Activated naive CD8-positive, alpha-beta T cell treated with anti-CD3 and anti-CD28 coated beads for 36 hours (primary cell): ENCODE measurements around the gene LRP1B. TPM values are rescaled to one million over a fixed set of nuclear protein-coding genes. Genes with fewer than 3 reads are reported as not detected.
"Not testable (repeated sequence)": the region's sequence is repeated elsewhere in the genome, so short reads cannot be mapped to it uniquely, and the experiment has no call there.

Source experiments
- DNase-seq: peaks from one replicate; pipeline ENCODE4 v3.0.0; 2021
- H3K27ac Mint-ChIP-seq: one replicate; pipeline ENCODE4 v1.8.0; 2022; ENCODE audit warnings: mild to moderate bottlenecking, moderate library complexity, mixed read lengths
- H3K27me3 Mint-ChIP-seq: one replicate; pipeline ENCODE4 v1.8.0; 2022; ENCODE audit warnings: mild to moderate bottlenecking, mixed read lengths
- H3K36me3 Mint-ChIP-seq: one replicate; pipeline ENCODE4 v1.8.0; 2021; ENCODE audit warnings: mild to moderate bottlenecking, mixed read lengths
- H3K4me1 Mint-ChIP-seq: one replicate; pipeline ENCODE4 v1.8.0; 2021; ENCODE audit warnings: mixed read lengths
- H3K4me3 Mint-ChIP-seq: one replicate; pipeline ENCODE4 v1.8.0; 2022; ENCODE audit warnings: mild to moderate bottlenecking, moderate library complexity, mixed read lengths
- H3K9me3 Mint-ChIP-seq: one replicate; pipeline ENCODE4 v1.8.0; 2022; ENCODE audit warnings: mixed read lengths
- total RNA-seq, 2 experiments: library from RNA; stranded (reverse); gene quantifications; one replicate each; pipeline ENCODE4 v1.2.3, GENCODE V29; 2021

The LRP1B gene
- total RNA-seq, 2 experiments from 2014 or later, result not detected

DNA sequence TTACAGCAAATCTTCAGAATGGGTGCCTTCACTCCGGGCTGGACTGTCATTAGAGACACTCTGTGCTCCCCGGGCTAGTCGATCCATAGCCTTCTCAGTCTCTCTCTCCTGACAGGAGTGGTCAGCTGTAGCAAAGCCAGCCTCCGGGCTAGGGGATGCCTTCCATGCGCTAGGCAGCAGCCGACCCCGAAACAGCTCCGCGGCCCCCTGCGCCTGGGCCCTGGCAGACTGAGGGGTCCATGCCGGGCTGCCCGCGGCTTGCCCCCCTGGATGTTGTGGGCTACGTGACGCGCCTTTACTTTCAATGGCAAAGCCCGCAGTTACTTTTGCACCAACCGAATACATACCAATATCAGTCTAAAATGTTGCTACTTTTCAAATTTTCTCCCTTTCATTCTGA, 1447.2 kb downstream of the LRP1B start:
- H3K4me1 Mint-ChIP-seq, result no peaks in the 10 kb centered on the region
- no peak overlapping the region for H3K27ac Mint-ChIP-seq
- no peak overlapping the region for H3K4me3 Mint-ChIP-seq
- peaks cover 5% of the 10 kb centered on the region for H3K9me3 Mint-ChIP-seq
- no peaks in the 10 kb centered on the region for H3K36me3 Mint-ChIP-seq
- no peak for DNase-seq
- no peaks in the 10 kb centered on the region for H3K27me3 Mint-ChIP-seq

DNA sequence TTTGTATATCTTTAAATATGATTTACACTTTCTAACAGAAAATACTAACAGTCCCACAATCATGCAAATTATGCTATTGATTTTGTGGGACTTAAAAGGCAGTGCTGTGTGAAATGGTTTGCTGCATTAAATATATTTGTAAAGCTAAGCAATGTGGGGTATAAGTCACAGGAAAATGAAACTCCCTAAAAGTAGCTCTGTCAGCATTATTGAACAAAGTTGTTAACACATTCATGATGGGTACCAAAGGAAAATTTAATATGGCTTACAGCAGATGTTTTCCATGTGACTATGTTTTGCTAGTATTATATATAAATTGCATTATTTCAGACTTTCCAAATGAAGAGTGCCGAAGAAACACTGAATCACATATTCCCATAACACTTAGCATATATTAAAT, 1450.0 kb downstream of the LRP1B start:
- Mint-ChIP-seq H3K27me3 (no peaks in the 10 kb centered on the region), H3K36me3 (no peaks in the 10 kb centered on the region), H3K27ac (no peak overlapping the region), H3K4me3 (no peak overlapping the region), H3K9me3 (peaks cover 6% of the 10 kb centered on the region), H3K4me1 (no peaks in the 10 kb centered on the region)
- DNase-seq, result no peak

DNA sequence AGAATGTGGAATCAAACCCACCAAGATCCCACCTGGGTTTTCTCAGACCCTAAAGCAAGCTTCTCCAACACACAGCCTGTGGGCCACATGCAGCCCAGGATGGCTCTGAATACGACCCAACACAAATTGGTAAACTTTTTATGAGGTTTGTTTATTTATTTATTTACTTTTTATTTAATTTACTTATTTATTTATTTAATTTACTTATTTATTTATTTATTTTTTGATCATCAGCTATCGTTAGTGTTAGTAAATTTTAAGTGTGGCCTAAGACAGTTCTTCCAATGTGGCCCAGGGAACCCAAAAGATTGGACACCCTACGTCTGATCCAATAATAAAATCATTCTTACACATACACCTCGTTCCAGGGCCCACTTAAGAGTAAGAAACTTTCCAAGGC, 1451.1 kb downstream of the LRP1B start:
- H3K4me1 Mint-ChIP-seq, result no peaks in the 10 kb centered on the region
- H3K36me3 Mint-ChIP-seq, result no peaks in the 10 kb centered on the region
- no peak overlapping the region for H3K27ac Mint-ChIP-seq
- H3K9me3 Mint-ChIP-seq, result peaks cover 4% of the 10 kb centered on the region
- H3K4me3 Mint-ChIP-seq, result no peak overlapping the region
- no peak for DNase-seq
- no peaks in the 10 kb centered on the region for H3K27me3 Mint-ChIP-seq

DNA sequence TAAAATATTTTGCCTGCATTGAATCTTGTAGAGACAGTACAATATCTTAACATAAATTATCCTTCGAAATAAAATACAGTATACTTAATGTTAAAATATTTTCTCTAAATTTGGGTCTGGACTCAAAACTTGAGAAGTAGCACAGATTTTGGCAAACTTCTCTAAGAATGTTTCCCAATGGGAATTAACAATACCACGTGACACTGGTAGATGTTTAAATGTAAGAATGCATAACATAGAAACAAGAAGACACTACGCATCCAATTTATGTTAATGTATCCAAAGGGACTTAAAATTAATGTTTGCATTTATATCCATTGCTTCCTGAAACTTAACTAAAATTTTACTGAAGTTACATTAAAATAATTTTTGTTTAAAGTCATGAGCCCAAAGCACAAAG, 1460.9 kb downstream of the LRP1B start:
- Mint-ChIP-seq H3K4me1 (no peaks in the 10 kb centered on the region), H3K36me3 (no peaks in the 10 kb centered on the region), H3K9me3 (peaks cover 7% of the 10 kb centered on the region), H3K27me3 (no peaks in the 10 kb centered on the region), H3K27ac (no peak overlapping the region), H3K4me3 (no peak overlapping the region)
- DNase-seq, result no peak

DNA sequence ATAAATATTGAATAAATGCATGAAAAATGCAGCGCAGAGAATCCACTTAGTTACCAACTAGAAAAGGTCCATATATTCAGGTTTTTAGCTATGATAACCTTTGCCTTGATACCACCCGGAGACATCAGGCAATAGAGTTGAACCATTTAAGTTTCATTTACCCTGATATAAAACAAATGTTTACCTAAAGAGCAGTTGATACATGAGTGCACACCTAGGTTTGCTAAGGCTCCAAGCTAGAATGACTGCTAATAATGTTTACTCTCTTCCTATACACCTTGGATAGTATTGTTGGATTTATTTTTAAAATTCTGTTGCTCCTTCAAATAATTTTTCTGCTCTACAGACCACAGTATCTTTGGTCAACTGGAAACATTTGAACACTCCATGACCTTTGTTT, 1463.6 kb downstream of the LRP1B start:
- Mint-ChIP-seq H3K4me3 (no peak overlapping the region), H3K9me3 (peaks cover 8% of the 10 kb centered on the region), H3K36me3 (no peaks in the 10 kb centered on the region), H3K27me3 (no peaks in the 10 kb centered on the region), H3K27ac (no peak overlapping the region), H3K4me1 (no peaks in the 10 kb centered on the region)
- no peak for DNase-seq

DNA sequence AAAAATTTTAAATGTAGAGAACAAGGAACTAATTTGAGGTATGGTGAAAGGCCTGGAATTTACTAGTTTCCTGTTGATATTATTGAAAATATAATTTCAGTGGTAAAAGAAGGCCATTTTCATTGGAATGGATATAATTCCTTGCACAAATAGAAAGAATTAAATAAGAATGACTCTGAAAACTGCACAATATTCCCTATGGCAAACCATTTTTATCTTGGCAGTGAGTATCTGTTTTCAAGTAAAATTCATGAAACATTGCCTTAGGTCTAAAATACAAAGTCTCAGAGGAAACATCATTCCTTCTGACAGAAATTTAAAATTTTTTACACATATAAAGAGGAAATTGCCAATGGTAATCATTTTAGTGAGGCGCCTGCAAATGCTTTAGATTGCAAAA, 1468.3 kb downstream of the LRP1B start:
- no peaks in the 10 kb centered on the region for H3K36me3 Mint-ChIP-seq
- H3K27me3 Mint-ChIP-seq, result no peaks in the 10 kb centered on the region
- peaks cover 2% of the 10 kb centered on the region for H3K9me3 Mint-ChIP-seq
- no peak overlapping the region for H3K4me3 Mint-ChIP-seq
- no peaks in the 10 kb centered on the region for H3K4me1 Mint-ChIP-seq
- DNase-seq, result no peak
- no peak overlapping the region for H3K27ac Mint-ChIP-seq

DNA sequence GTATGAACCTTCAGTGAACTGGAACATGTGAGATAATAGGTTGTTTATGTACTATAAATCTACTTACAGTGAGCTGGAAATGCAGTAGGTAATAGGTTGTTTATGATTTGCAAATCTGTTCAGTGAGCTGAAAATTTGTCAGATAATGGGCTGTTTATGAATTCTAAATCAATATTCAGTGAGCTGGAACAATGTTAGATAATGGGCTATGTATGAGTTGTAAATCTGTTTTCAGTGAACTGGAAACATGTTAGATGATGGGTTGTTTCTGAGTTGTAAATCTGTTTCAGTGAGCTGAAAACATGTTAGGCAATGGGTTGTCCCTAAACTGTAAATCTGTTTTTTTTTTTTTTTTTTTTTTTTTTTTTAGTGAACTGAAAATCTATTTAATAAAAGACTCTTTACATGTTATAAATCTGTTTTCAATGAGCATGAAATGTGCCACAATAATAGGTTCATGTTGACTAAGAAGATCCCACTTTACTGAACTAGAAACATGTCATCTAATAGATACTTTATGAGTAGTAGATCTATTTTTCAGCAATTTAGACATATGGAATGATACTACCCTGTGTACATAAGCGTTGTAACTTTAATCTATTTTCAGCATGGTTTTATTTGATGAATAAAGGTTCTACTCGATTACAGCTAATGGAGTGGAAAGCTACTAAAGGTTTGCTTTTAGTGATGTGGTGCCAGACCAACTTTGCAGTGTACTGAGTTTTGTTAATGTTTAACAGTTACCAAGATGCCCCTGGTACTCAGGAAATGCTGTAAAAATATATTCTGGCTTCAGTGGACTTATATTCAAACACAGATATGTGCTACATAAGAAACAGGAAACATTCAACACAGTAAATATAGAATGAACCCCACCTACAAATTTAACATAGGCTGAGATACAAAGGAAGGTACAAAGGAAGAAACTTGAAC, 1471.8 kb downstream of the LRP1B start:
- H3K27me3 Mint-ChIP-seq, result no peaks in the 10 kb centered on the region
- H3K4me3 Mint-ChIP-seq, result no peak overlapping the region
- no peak for DNase-seq
- H3K36me3 Mint-ChIP-seq, result no peaks in the 10 kb centered on the region
- no peaks in the 10 kb centered on the region for H3K4me1 Mint-ChIP-seq
- no peak overlapping the region for H3K27ac Mint-ChIP-seq
- peaks cover 2% of the 10 kb centered on the region for H3K9me3 Mint-ChIP-seq

DNA sequence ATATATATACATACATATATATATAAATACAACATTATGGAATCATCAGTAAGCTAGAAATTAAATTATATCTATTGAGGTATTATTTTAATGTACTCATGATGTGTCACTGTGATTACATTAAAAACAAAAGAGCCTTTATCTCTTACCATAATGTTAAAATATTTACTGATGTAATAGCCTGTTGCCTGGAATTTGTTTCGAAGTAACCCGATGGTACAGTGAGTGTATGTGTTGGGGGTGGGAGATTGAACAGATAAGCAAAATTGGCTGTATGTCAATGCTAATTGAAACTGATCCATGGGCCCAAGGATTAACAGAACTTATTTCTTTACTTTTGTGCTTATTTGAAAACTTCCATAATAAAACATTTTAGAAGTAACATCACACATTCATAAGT, 1473.2 kb downstream of the LRP1B start:
- no peak overlapping the region for H3K27ac Mint-ChIP-seq
- peaks cover 3% of the 10 kb centered on the region for H3K9me3 Mint-ChIP-seq
- H3K4me1 Mint-ChIP-seq, result no peaks in the 10 kb centered on the region
- no peaks in the 10 kb centered on the region for H3K27me3 Mint-ChIP-seq
- no peak for DNase-seq
- no peaks in the 10 kb centered on the region for H3K36me3 Mint-ChIP-seq
- H3K4me3 Mint-ChIP-seq, result no peak overlapping the region

DNA sequence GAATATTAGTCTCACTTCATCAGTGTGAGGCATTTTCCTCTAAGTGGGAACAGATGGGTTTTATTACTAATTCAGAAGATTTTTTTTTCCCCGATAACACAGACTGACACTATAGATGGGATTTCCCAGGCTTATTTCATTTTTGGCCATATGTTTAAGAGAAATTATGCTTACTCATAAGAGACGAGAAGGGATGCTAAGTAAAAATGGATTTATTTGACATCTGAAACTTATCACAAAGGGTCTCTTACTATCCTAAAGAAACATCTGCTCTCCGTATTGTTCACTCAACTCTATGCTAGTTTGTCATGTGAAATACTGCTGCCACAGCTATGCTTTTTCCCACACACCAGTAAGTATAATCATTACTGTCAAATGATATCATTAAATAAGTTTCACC, 1476.3 kb downstream of the LRP1B start:
- Mint-ChIP-seq H3K27ac (no peak overlapping the region), H3K4me1 (no peaks in the 10 kb centered on the region), H3K4me3 (no peak overlapping the region), H3K27me3 (no peaks in the 10 kb centered on the region), H3K36me3 (no peaks in the 10 kb centered on the region), H3K9me3 (peaks cover 3% of the 10 kb centered on the region)
- no peak for DNase-seq

DNA sequence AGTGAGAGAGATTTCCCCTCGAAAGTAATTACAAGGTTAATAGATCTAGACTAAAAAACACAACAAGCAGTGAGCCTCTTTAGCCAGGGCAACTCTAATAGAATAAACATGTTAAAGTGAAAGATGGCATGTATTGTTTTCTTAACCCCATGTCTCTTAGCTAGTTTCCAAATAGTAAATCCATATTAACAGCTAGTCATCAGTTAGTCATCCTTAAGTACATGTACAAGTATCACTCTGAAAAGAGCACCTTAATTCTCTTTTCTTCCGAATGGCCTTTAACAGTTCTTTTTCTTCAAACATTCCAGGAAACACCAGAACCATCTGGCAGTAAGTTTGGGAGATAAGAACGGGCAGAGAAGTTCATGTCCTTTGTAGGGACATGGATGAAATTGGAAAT, 1480.0 kb downstream of the LRP1B start:
- peaks cover 3% of the 10 kb centered on the region for H3K9me3 Mint-ChIP-seq
- no peak overlapping the region for H3K4me3 Mint-ChIP-seq
- H3K27me3 Mint-ChIP-seq, result no peaks in the 10 kb centered on the region
- no peak overlapping the region for H3K27ac Mint-ChIP-seq
- no peaks in the 10 kb centered on the region for H3K36me3 Mint-ChIP-seq
- DNase-seq, result no peak
- no peaks in the 10 kb centered on the region for H3K4me1 Mint-ChIP-seq

DNA sequence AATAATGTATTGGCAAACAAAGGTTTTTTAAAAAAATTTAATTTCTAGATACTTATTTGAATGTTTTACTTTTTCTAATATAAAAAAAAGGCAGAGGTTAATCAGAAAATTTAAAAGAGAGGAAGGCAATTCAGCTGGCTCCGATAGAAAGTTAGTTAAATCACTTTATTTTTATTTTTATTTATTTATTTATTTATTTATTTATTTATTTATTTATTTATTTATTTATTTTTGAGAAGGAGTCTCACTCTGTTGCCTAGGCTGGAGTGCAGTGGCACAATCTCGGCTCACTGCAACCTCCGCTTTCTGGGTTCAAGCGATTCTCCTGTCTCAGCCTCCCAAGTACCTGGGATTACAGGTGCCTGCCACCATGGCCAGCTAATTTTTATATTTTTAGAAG, 1480.7 kb downstream of the LRP1B start:
- H3K4me1 Mint-ChIP-seq, H3K27ac Mint-ChIP-seq, H3K4me3 Mint-ChIP-seq, H3K27me3 Mint-ChIP-seq, H3K36me3 Mint-ChIP-seq, H3K9me3 Mint-ChIP-seq, DNase-seq: not testable (repeated sequence)

DNA sequence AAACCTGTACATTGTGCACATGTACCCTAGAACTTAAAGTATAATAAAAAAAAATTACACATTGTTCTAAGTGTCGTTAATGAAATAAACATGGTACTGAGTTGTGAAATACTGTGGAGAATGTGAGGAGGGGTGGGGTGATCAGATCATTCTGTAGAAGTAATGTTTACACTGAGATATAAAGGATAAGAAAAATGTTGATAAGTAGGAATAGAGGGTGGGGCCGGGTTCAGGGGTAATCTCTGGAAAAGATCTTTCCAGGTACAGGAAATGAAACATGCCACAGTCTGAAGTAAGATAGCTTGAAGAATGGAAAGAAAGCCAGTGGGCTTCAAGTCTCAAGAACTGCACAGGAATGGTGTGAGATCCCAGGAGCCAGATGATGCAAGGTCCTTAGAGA, 1482.4 kb downstream of the LRP1B start:
- peaks cover 3% of the 10 kb centered on the region for H3K9me3 Mint-ChIP-seq
- H3K4me3 Mint-ChIP-seq, result no peak overlapping the region
- H3K27ac Mint-ChIP-seq, result no peak overlapping the region
- DNase-seq, result no peak
- H3K4me1 Mint-ChIP-seq, result no peaks in the 10 kb centered on the region
- H3K36me3 Mint-ChIP-seq, result no peaks in the 10 kb centered on the region
- H3K27me3 Mint-ChIP-seq, result no peaks in the 10 kb centered on the region

DNA sequence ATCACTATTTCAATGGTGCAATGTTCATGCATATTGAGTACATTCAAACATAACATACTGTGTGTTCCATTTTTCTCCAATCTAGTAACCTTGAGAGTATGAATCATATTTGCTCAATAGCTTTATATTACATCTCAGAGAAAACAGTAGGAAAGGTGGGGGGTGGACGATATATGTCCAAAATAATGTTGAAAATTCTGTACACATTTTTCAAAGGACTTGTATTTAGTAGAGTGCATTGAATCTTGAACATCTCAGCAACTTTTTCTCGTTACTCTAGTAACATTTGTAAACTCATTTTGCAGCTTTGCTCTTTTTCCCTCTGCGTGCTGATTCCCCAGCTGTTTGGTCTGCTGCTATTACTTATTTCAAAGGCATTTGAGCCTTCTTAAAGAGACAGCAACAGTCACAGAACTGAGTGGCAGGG, 1487.0 kb downstream of the LRP1B start:
- DNase-seq, result no peak
- Mint-ChIP-seq H3K36me3 (no peaks in the 10 kb centered on the region), H3K27ac (no peak overlapping the region), H3K4me1 (no peaks in the 10 kb centered on the region), H3K4me3 (no peak overlapping the region), H3K9me3 (no peaks in the 10 kb centered on the region), H3K27me3 (no peaks in the 10 kb centered on the region)

DNA sequence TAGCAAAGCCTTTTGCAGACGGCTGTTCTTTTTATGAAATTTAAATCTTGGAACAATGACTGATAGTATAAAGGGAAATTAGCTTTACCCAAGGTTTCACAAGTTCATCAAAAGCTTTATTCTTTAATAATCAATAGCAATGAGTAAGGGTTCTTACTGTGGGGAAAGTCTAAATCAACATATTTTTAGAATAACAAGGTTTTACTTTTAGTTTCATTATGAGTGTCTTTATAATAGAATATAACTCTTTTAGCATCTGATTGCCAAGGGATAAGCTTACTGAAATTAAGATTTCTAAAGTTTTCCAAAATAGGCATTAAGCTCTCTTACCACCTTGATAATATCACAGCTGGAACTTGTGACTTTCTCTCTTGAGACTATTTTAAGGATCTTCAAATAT, 1489.7 kb downstream of the LRP1B start:
- no peak overlapping the region for H3K4me3 Mint-ChIP-seq
- H3K4me1 Mint-ChIP-seq, result no peaks in the 10 kb centered on the region
- H3K36me3 Mint-ChIP-seq, result no peaks in the 10 kb centered on the region
- H3K27me3 Mint-ChIP-seq, result no peaks in the 10 kb centered on the region
- no peaks in the 10 kb centered on the region for H3K9me3 Mint-ChIP-seq
- H3K27ac Mint-ChIP-seq, result no peak overlapping the region
- no peak for DNase-seq

DNA sequence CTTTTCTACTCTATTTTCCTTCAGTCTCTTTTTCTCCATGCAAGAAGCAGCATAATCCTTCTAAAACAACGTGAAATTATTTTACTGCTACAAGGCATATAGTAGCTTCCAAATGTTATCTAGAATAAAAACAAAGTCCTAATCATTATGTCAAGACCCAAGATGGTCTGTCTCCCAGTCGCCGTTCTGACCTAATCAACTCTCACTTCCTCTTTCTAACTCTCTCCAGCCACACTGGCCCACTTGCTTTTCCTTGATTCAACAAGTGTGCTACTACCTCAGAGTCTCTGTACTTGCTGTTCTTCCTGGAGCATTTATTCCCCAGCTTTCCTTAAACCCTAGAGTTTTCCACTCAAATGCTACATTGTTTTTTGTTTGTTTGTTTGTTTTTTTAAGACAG, 1491.2 kb downstream of the LRP1B start:
- Mint-ChIP-seq H3K4me1 (no peaks in the 10 kb centered on the region), H3K27ac (no peak overlapping the region), H3K27me3 (no peaks in the 10 kb centered on the region), H3K4me3 (no peak overlapping the region), H3K9me3 (peaks cover under 1% of the 10 kb centered on the region), H3K36me3 (no peaks in the 10 kb centered on the region)
- no peak for DNase-seq

DNA sequence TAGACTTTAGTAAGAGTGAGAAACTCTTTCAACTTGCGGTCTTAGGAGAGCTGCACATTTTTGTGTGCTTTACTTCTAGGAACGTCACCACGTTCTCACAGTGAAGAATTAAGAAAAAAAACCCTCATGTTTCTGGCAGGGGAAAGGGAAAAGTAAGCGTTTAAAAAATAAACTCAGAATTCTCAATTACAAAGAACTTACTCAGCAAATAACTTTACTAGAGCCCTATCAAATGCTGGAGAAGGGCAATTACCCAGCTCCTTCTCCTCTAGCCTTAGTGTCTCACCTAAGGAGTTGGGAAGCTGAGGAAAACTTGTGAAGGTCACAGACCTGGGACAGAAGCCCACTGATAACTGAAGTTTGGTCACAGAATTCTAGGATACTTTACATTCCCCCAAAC, 1500.3 kb downstream of the LRP1B start:
- no peak overlapping the region for H3K27ac Mint-ChIP-seq
- peaks cover 11% of the 10 kb centered on the region for H3K9me3 Mint-ChIP-seq
- no peak overlapping the region for H3K4me3 Mint-ChIP-seq
- DNase-seq, result no peak
- no peaks in the 10 kb centered on the region for H3K4me1 Mint-ChIP-seq
- H3K36me3 Mint-ChIP-seq, result no peaks in the 10 kb centered on the region
- no peaks in the 10 kb centered on the region for H3K27me3 Mint-ChIP-seq
